HG02852 (cell line): ENCODE results near the gene ZNF70.

Source experiments
- ATAC-seq: cut with Tn5 transposase; IDR thresholded peaks from one replicate; pipeline ENCODE4 v1.9.1; 2021; ENCODE audit warnings: mild to moderate bottlenecking, moderate library complexity; ENCODE audit not compliant: unreplicated experiment

ZNF70 gene

DNA sequence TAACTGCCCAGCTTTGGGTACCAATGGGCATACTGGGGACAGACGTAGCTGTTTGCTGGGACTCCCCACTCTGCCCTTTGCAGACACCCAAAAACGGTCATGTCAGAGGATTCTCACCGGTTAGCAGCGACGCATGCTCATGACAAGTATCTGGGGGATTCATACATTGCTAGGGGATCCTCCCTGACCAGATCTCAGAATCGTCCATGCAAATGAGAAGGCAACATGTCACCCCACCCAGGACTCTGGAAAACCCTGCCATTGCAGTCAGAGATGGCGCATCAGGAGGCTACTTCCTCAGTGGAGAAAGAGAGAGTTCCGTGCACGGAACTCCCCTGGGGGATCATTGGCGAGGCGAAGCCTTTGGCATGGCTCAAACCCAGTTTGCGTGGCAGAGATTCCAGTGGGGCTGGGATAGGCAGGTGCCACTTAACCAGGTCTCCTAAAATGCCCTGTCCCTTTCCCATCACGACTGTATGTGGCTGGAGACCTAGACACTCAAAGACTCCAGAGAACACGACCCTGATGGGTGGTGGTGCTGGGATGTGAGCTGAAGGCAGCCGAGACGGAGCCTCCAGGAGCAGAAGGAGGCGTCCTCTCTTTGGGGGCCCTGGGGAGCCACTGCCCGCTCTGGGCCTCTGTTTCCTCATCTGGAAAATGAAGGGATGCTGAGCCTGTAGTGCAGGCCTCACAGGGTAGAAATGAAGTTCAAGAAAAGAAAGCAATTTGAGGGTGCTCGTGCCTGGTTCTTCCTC lies 55.2 kb downstream of the ZNF70 start:
- no peak for ATAC-seq

- no peak for ATAC-seq
Observed at GRCh38 chr22:23695141-23695540, 55.8 kb downstream of the ZNF70 start.

DNA sequence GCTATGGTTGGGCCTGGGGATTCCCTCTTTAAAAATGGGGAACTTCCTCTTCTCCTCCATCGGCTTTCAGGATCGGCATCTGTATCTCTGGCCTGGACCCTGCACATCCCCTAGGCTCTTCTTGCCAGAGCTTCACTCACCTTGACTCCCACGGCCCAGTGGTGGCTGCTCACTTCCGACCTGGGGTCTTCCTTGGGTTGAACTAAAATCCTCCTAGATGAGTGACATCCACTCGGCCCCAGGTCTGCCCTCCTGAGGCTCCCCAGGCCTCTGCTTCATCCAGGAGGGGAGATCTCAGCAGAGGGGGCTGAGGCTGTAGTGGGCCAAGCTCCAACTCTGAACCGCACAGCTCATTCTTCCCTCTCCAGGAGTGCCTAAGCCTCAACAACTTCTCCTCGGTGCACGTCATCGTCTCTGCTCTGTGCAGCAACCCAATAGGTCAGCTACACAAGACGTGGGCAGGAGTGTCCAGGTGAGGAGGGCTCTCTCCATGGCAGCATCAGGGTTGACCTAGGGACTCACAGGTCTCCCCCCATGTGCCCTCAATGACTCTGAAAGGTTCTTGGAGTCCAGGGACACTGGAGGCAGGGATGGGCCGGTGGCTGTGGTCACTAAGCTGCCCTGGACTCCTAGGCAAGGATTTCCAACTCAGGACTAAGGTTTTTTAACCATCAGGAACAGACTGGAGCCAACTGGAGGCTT lies 56.8 kb downstream of the ZNF70 start:
- no peak for ATAC-seq

DNA sequence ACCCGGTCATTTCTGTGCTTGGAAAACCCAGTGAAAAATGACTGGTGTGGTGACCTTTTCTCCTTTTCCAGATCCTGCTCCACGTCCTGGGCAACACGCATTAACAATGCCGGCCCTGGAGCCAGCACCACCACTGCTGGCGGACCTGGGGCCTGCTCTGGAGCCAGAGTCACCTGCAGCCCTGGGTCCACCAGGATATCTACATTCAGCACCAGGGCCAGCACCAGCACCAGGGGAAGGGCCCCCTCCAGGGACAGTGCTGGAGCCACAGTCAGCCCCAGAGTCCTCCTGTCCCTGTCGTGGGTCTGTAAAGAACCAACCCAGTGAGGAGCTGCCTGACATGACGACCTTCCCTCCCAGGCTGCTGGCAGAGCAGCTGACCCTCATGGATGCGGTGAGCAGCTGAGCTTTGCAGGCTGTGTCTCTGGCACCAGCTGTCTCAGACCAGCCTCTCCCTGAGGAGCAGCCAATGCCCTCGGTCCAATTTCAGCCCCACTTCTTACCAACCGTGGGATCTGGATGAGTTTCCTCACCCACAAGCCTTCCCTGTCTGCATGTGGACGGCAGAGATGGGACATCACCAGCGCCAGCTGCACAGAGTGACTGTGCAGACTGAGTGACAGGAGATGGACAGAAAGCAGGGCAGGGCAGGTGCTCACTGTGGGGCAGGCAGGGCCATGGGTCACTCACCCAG lies 58.2 kb downstream of the ZNF70 start:
- ATAC-seq, result no peak

DNA sequence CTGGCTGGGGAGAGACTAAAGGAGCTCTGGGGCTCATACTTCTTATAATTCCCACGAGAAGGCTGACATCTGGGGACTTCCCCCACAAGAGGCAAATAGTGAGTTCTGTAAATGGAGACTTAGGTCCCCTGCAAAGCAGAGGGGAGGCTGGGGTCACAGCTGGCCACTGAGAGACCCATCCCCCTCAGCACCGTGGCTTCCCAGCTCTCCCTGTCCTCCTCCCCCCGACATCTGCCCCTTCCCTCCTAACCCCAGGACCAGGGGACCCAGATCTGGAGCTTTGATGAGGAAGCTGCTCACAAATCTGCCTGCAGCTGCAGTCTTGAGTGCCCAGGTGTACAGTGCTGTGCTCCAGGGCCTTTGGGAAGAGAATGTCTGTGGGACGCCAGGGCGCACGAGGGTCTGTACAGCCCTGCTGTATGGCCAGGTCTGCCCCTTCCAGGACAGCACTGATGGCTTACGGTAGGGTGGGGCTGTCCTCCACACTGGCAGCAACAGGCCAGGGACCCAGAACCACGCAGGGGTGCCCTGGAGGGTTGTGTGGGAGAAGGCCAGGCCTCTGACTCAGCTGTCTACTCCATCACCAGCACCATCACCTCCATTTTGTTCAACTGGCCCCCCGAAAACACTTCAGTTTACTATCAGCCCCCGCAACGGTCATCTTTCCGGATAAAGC lies 59.0 kb downstream of the ZNF70 start:
- no peak for ATAC-seq

DNA sequence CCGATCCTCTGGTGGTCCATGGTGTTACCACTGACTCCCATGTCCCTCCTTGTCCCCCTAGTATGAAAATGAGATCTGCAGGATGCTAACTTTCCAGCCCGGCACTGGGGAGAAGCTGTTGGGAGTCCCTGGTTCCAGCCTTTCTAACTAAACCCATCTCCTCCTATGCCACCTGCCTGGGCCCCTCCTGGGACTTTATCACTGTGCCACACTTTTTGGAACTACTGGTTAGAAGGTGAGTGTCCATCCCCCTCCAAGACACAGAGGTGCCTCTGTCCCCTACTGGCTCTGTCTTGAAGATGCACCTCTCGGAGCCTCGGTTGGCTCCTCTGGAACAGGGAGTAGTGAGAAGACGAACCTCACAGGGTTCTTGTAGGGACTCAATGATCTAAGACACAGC lies 60.2 kb downstream of the ZNF70 start, which contains the start of gene RGL4:
Gene RGL4 (plus strand): TSS at position 301 of the 400 bp plus-strand sequence. CDS start 1,018 bp downstream, outside the sequence.
- ATAC-seq, result no peak

GRCh38 chr22:23689414-23689813 lies 61.5 kb downstream of the ZNF70 start:
- no peak for ATAC-seq
